ENCODE data around the gene PGAP1. TPM values are rescaled to one million over a fixed set of nuclear protein-coding genes. Genes with fewer than 3 reads are reported as not detected.

Gene PGAP1
- polyA plus RNA-seq, 1 experiment, result 2.5 TPM

GRCh38 chr2:196968516-196968915, 42.0 kb upstream of the PGAP1 start:
- Histone ChIP-seq H3K27me3 (ENCODE audit: control insufficient read depth, insufficient read depth, low read length) (no peaks in the 10 kb centered on the region), H3K36me3 (ENCODE audit: control insufficient read depth, insufficient read depth, low read length) (no peaks in the 10 kb centered on the region), H3K4me3 (ENCODE audit: low read depth, low read length) (no peak overlapping the region)
- DNase-seq (ENCODE audit: low read depth), result no peak
- CTCF ChIA-PET, result no interaction called here
- POLR2A ChIA-PET, result no interaction called here
- TF ChIP-seq, protein P1, sequence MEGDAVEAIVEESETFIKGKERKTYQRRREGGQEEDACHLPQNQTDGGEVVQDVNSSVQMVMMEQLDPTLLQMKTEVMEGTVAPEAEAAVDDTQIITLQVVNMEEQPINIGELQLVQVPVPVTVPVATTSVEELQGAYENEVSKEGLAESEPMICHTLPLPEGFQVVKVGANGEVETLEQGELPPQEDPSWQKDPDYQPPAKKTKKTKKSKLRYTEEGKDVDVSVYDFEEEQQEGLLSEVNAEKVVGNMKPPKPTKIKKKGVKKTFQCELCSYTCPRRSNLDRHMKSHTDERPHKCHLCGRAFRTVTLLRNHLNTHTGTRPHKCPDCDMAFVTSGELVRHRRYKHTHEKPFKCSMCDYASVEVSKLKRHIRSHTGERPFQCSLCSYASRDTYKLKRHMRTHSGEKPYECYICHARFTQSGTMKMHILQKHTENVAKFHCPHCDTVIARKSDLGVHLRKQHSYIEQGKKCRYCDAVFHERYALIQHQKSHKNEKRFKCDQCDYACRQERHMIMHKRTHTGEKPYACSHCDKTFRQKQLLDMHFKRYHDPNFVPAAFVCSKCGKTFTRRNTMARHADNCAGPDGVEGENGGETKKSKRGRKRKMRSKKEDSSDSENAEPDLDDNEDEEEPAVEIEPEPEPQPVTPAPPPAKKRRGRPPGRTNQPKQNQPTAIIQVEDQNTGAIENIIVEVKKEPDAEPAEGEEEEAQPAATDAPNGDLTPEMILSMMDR (IDR thresholded peaks at IDR 0.05; ENCODE audit: insufficient read depth, low read depth, low read length), result no peak

DNA sequence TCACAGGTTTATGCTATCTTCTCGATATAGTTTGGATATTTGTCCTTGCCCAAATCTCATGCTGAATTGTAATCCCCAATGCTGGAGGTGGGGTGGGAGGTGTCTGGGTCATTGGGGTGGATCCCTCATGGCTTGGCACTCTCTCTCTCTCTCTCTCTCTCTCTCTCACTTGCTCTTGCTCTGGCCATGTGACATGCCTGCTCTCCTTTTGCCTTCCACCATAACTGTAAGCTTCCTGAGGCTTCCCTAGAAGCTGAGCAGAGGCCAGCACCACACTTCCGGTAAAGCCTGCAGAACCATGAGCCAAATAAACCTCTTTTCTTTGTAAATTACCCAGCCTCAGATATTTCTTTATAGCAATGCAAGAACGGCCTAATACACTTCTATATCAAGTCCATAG, 41.3 kb upstream of the PGAP1 start:
- TF ChIP-seq, protein P1 (IDR thresholded peaks at IDR 0.05; ENCODE audit: insufficient read depth, low read depth, low read length), result no peak
- no peaks in the 10 kb centered on the region for H3K36me3 ChIP-seq (ENCODE audit: control insufficient read depth, insufficient read depth, low read length)
- DNase-seq (ENCODE audit: low read depth), result no peak
- ChIA-PET POLR2A (no interaction called here), CTCF (no interaction called here)
- H3K27me3 ChIP-seq (ENCODE audit: control insufficient read depth, insufficient read depth, low read length), result no peaks in the 10 kb centered on the region
- no peak overlapping the region for H3K4me3 ChIP-seq (ENCODE audit: low read depth, low read length)

- ChIA-PET CTCF (no interaction called here), POLR2A (no interaction called here)
- Histone ChIP-seq H3K36me3 (ENCODE audit: control insufficient read depth, insufficient read depth, low read length) (no peaks in the 10 kb centered on the region), H3K4me3 (ENCODE audit: low read depth, low read length) (no peak overlapping the region), H3K27me3 (ENCODE audit: control insufficient read depth, insufficient read depth, low read length) (no peaks in the 10 kb centered on the region)
- TF ChIP-seq, protein P1 (IDR thresholded peaks at IDR 0.05; ENCODE audit: insufficient read depth, low read depth, low read length), result no peak
- DNase-seq (ENCODE audit: low read depth), result no peak
Measured at GRCh38 chr2:196967116-196967515, 40.6 kb upstream of the PGAP1 start.

DNA sequence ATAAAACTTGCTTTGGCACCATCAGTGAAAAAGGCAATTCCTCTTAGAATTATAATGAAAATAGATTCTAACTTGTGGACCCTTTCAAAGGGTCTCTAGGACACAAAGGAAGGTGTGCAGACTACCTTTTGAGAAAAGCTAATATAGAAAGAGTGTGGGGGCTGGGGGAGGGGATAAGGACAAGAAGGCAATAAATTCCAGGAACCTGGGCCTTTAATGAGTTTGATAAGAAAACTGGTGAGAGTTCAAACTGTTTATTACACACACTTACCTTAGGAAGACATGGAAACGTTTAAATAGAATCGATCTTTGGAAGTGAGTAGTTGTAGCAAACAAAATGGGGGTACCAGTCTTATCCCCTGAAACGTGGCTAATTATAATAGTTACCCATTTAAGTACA, 39.6 kb upstream of the PGAP1 start:
- no peaks in the 10 kb centered on the region for H3K27me3 ChIP-seq (ENCODE audit: control insufficient read depth, insufficient read depth, low read length)
- no peaks in the 10 kb centered on the region for H3K36me3 ChIP-seq (ENCODE audit: control insufficient read depth, insufficient read depth, low read length)
- ChIA-PET POLR2A (no interaction called here), CTCF (interaction anchor here (0.8 kb wide), 1 partner anchor 23 kb away, joined by 3 read pairs; no protein-coding TSS in a partner anchor)
- no peak for DNase-seq (ENCODE audit: low read depth)
- no peak overlapping the region for H3K4me3 ChIP-seq (ENCODE audit: low read depth, low read length)
- TF ChIP-seq, protein P1 (IDR thresholded peaks at IDR 0.05; ENCODE audit: insufficient read depth, low read depth, low read length), result no peak

GRCh38 chr2:196965651-196966050, 39.1 kb upstream of the PGAP1 start:
- no peak for DNase-seq (ENCODE audit: low read depth)
- Histone ChIP-seq H3K36me3 (ENCODE audit: control insufficient read depth, insufficient read depth, low read length) (no peaks in the 10 kb centered on the region), H3K27me3 (ENCODE audit: control insufficient read depth, insufficient read depth, low read length) (no peaks in the 10 kb centered on the region), H3K4me3 (ENCODE audit: low read depth, low read length) (no peak overlapping the region)
- ChIA-PET CTCF (interaction anchor here (0.8 kb wide), 1 partner anchor 22 kb away, joined by 3 read pairs; no protein-coding TSS in a partner anchor), POLR2A (no interaction called here)
- TF ChIP-seq, protein P1 (IDR thresholded peaks at IDR 0.05; ENCODE audit: insufficient read depth, low read depth, low read length), result no peak
